HG02798 (cell line): ENCODE measurements around the gene MAT2A.
"Not testable (repeated sequence)": the region's sequence is repeated elsewhere in the genome, so short reads cannot be mapped to it uniquely, and the experiment has no call there.

ENCODE experiments used
- ATAC-seq: cut with Tn5 transposase; IDR thresholded peaks from one replicate; pipeline ENCODE4 v1.9.1; 2021; ENCODE audit warnings: mild to moderate bottlenecking; ENCODE audit not compliant: unreplicated experiment, poor library complexity

The MAT2A gene

DNA sequence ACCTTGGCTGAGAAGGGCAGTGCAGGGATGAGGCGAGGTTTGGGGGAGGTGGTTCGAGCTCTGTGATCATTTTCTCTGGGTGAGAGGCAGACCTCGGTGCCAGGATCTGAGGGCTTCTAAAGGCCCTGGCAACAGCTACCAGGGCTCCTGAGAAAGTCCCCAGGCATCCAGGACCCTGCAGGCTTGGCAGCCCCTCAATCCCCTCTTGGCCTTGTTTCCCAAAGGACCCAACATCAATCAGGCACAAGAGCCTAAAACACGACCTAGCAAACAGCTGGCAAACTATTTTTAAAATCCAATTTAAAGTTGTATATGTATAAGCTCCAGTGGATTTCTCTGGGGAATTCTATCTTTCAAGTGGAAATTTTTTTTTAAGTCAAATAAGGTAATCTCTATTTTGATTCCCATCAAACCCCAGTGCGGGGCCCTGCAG, 15.0 kb upstream of the MAT2A start:
- ATAC-seq, result no peak

DNA sequence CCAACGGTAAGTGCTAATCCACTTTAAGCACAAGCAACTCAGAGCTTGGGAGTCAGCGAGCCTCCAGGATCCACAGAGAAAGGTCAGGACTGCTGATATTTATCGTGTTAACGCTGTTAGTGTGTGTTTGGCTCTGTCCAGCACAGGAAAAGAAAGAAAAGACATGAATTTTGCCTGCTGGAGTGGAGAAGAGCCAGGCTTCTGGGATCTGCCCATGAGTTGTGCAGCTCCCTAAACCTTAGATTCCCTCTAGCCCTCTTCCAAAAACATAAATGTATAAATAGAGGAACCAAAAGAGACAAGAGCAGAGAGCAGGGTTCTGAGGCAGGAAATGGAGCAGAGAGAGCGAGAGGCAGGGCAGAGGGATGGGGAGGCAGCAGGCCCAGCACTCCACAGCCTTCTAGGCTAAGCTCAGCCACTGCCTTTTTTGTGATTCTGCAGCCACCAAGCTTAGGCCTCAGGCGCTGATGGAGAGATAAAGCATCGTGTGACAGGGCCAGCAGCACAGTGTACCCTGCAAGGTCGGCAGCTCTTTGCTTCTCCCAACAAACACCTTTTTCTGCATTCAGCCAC, 14.5 kb upstream of the MAT2A start:
- ATAC-seq, result no peak

DNA sequence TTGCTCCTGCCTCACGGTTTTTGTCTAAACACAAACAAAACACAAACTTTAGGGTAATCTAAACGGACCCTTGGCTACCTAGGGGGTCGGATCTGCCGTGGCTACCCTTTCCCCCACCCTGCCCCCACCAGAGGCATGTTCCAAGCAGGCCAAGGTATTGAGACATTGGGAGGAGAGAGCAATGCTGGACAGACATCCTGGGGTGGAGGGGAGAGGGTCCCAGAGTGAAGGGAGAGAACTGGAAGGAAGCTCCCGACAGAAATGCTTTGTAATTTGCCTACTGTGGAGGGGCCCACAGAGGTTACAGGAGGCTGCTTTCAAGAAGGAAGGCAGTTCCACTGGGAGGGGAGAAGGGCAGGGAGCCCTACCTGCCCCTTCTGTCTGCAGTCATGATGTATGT, 13.9 kb upstream of the MAT2A start:
- no peak for ATAC-seq

DNA sequence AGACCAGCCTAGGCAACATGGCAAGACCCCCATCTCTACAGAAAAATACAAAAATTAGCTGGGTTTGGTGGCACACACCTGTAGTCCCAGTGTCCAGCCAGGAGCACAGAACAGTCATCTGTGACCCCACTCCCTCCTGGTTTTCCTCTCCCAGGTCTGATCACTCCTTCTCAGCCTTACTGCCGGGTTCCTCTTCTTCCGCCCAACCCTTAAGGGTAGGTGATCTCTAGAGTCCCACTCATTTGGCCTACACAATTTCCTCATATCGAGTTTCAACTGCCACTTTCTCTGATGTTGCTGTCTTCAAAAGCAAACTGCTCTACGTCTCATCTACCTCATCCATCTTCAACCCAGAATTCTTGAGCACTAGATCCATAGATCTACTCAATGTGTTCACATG, 13.4 kb upstream of the MAT2A start:
- ATAC-seq, result no peak

DNA sequence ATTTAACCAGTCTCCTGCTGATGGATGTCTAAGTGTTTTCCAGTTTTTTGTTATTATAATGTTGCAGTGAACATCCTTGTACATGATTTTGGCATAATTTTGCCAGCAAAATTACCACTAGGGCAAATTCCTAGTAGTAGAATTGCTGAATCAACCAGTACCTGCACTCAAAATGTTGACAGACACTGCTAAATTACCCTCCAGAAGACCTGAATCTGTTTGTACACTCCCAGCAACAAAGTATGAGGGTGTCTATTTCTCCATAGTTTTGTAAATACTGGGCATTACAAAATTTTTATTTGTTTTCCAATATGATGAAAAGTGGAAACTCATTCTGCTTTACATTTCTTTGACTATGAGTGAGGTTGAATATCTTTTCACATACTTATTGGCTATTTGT, 11.2 kb upstream of the MAT2A start:
- no peak for ATAC-seq

DNA sequence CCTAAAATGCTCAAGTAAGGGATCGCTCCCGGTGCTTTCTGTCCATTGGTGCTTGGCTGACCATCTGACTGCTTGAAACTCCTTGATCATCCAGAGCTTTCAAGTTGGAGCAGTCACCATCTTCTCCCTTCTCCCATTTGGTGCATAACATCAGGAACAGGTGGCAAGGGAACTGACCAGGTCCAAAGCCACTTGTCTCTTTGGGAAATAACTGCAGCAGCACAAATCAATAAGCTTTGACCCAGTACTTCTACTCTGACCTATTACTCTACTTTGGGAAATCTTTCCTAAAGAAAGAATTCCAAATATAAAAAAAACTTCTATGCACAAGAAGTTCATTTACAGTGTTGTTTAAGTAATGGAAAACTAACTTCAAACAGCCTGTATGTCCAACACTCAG, 10.6 kb upstream of the MAT2A start:
- no peak for ATAC-seq

DNA sequence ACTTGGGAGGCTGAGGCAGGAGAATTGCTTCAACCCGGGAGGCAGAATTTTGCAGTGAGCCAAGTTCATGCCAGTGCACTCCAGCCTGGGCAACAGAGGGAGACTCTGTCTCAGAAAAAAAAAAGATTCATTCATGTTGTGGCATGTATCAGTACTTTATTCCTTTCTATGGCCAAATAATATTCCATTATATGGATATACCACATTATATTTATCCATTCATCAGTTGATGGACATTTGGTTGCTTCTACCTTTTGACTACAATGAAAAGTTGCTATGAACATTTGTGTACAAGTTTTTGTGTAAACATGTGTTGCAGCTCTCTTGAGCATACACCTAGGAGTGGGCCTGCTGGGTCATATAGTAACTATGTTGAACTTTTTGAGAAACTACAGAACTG, 9.2 kb upstream of the MAT2A start:
- ATAC-seq, result no peak

DNA sequence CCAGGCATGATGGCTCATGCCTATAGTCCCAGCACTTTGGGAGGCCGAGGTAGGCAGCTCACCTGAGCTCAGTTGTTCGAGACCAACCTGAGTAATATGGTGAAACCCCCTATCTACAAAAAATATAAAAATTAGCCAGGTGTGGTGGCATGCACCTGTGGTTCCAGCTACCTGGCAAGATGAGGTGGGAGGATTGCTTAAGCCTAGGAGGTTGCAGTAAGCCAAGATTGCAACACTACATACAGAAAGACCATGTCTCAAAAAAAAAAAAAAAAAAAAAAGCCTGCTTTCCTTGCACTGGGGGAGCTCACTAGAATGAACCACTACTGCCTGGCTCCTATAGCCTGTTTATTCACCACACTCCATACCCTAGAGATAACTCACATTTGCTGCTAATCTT, 7.4 kb upstream of the MAT2A start:
- no peak for ATAC-seq

DNA sequence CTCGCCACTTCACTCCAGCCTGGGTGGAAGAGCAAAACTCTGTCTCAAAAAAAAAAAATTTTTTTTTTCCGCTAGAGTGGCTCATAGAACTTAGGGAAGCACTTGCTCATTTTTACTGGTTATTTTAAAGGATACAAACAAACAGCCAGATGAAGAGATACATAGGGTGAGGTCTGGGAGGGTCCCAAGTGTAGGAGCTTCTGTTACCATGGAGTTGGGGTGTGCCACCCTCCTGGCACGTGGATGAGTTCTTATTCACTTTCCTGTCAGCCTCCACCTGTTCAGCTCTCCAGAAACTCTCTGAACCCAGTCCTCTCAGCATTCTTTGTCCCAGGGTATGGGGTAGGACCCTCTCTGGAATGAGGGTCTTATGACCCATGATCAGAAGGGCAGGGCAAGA, 4.9 kb upstream of the MAT2A start:
- ATAC-seq, result no peak

DNA sequence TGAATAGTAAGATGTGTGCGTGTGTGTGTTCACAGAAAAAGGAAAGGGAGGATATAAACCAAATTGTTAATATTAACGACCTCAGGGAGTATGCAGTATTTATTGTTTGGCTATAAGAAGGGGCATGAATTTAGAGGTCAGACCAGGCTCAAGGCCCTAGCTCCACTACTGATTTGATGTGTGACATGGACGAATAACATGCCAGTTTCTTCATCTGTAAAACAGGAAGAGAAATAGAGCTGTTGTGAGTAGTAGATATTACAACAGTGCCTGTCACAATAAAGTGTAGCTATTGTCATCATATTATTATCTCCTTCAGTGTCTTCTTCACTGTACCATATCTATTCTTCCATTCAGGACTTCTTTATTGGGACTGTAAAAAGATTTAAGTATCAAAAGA, 4.1 kb upstream of the MAT2A start:
- no peak for ATAC-seq

DNA sequence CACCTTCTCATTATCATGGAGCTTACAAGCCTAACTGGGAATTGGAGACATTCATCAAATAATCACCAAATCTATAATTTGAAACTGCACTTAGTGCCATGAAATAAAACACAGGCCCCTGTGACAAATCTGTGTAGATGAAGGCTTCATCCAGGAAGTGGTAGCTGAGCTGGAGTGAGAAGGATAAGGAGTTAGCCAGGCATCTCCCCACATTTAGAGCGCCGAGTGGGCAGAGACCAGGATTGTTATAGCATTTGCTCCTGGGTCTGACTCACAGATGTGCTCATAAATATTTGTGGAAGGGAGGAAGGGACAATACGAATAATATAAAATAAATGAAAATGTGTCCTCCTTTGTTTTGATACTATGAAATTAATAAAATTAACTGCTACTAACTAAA, 2.5 kb upstream of the MAT2A start:
- no peak for ATAC-seq

DNA sequence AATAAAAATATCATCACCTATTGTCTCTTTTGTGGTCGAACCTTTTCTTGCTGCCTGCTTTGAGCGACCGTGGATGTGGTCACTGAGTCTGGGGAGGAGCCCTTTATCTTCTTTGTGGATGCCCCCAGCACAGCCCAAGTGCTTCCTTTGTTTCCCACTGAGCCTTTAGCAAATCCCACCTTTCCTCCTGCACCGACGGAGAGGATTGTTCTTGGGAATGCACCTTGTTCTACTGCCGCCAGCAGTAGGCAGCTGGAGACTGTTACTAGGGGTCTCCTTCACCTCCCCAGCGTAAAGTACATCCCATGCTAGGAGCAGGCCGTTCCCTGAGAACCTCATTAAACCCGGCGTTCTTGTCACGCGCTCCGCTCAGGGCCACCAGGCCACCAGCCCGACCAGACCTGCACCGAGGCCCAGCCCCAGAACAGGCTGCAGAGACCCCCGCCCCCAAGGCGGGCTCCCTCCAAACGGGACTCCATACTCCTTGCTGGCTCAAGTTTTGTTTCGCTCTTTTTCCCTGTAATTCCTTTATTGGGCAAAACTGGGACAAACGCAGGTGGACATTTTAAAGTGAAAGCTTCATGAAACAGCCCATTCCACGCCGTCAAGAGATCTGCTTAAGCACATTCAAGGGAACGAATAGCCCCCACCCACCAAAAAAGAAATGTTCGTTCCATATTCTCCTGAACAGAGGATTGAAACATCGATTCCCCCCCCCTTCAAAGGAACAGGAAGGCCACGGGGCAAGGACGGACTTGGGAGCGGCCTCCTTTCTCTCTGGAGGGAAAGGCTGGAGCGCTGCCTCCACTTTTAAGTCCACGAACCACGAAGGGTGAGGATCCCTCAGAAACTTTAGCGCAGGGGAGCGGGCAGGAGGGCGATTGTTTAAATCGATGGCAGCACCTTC, 1.1 kb upstream of the MAT2A start:
- ATAC-seq, result no peak

DNA sequence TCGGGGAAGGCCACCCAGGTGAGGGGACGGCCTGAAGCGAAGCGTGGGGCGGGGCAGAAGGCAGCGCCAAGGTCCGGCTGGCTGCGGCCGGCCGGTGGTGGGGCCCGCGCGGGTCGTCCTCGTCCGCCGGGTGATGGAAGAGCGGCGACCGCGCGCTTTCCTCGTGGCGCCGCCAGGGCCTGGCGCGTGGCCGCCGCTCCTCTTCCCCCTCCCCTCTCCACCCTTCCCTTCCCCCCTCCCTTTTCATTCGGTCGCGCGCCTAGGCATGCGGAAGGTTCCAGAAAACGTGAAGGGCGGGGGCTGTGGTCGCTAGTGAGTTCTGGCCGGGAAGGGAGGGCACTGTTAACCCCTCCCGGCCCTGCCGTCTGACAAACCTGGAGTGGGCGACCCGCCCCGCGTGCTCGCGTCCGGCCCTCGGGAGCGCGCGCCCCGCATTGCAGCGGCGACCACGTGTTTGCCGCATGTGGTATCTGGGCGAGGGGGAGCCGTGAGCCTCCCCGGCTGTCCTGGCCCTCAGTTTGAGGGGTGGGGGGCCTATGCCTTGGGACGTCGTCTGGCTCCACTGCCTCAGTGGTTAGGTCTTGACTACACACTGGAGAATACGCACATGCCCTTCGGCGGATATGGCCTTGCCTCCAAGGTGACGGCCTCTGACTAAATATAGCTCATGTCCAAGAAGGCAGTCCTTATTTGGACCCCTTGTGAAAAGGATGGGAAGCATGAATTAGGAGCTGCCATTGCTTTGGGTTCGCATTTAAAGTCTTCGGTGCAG, 579 bp downstream of the MAT2A start:
- ATAC-seq, result peak; percentile 45

DNA sequence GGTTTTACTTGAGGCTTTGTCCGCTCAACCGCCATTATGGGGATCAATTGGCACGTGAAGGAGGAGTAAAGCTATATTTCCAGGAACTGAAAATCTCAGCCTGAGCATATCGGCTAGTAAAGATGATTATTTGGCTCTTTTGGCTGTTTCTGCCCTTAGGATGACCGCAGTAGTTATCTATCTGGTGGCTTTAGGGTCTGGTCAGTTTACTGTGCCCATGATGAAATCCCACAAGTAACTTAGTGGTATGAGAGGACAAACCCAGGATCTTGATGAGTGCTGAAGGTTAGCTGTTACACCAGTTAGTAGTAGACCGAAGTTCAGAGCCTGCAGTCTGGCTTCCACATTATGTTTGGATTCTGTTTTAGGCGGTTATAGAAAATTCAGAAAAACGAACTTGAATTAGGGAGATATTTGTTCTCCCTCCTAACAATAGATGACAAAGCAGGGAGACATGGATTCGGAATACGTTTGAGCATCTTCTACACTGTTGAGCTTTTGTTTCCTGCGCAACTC, 1.2 kb downstream of the MAT2A start:
- ATAC-seq, result no peak

DNA sequence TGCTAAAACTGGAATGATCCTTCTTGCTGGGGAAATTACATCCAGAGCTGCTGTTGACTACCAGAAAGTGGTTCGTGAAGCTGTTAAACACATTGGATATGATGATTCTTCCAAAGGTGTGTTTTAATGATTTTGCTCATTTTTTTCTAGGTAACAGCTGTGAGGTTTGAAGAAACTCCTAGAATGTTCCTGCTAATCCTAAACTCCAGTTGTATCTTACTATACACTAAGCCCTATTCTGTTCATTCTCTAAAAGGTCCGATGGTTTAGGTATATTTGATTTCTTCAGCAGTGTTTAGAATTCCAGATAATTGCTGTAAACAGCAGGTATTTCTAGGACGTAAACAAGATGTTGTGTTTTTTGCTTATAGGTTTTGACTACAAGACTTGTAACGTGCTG, 2.3 kb downstream of the MAT2A start:
- ATAC-seq, result no peak

DNA sequence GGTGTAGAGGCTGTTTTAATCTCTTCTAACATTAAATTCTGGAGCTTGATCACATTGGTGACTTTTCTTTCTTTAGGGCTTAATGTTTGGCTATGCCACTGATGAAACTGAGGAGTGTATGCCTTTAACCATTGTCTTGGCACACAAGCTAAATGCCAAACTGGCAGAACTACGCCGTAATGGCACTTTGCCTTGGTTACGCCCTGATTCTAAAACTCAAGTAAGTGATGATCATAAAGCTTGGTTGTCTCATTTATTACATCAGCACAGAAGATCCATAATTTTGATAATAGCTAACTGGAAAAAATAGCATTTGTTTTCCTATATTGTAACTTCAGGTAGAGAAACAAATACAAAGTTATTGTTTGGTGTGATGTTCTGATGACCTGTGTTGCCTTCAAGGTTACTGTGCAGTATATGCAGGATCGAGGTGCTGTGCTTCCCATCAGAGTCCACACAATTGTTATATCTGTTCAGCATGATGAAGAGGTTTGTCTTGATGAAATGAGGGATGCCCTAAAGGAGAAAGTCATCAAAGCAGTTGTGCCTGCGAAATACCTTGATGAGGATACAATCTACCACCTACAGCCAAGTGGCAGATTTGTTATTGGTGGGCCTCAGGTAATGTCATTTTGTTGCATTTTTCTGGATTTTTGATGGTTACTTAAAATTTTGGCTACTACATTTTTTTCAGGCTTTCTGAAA, 2.9 kb downstream of the MAT2A start:
- no peak for ATAC-seq

DNA sequence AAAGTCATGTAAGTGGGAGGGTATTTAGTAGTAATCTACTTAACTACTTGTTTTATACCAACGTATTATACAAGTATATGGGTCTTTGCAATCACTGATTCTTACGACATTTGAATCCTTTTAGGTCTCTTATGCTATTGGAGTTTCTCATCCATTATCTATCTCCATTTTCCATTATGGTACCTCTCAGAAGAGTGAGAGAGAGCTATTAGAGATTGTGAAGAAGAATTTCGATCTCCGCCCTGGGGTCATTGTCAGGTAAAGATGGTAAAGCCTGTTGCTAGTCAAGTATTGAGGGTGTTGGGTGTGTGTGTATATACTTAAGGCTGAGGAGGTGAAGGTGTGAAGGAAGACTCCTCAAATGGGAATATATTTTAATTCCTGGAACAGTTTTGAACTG, 3.8 kb downstream of the MAT2A start:
- ATAC-seq, result no peak

DNA sequence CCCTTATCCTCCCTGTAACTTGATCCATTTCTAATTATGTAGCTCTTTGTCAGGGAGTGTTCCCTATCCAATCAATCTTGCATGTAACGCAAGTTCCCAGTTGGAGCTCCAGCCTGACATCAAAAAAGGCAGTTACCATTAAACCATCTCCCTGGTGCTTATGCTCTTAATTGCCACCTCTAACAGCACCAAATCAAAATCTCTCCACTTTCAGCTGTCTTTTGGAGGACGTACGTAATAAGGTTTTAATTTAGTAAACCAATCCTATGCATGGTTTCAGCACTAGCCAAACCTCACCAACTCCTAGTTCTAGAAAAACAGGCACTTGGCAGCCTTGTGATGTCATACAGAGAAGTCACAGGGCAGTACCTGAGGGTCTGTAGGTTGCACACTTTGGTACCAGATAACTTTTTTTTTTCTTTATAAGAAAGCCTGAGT, 5.3 kb downstream of the MAT2A start:
- ATAC-seq, result not testable (repeated sequence)

DNA sequence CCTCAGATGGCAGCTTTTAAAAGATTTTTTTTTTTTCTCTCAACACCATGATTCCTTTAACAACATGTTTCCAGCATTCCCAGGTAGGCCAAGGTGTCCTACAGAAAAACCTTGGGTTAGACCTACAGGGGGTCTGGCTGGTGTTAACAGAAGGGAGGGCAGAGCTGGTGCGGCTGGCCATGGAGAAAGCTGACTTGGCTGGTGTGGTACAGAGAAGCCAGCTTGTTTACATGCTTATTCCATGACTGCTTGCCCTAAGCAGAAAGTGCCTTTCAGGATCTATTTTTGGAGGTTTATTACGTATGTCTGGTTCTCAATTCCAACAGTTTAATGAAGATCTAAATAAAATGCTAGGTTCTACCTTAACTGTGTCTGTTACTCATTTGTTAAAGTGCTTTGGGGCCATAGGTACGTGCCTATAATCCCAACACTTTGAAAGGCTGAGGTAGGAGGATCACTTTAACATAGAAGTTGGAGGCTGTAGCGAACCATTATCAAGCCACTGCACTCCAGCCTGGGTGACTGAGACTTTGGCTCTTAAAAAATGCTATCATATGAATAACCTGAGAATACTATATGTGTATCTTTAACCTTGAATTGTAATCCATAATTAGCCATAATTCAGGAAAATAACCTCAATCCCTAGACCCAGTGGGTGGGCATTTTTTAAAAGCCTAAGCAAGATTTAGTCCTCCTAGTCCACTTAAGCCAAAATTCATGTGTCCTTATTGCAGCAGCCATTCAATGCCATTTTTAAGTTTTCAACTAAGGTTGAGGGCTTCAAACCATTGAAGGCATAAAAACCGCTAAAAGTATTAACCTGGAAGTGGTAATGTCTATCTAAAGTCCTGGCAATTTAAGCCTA, 6.2 kb downstream of the MAT2A start:
- ATAC-seq, result not testable (repeated sequence)
